Urinary bladder (tissue), 4 donors: ENCODE measurements around the gene FOXO3. TPM values are rescaled to one million over a fixed set of nuclear protein-coding genes. Genes with fewer than 3 reads are reported as not detected.

Source experiments
- DNase-seq: peaks from one replicate; pipeline ENCODE4 v3.0.0-alpha.2; 2015; ENCODE audit errors: extremely low spot score
- H3K27ac ChIP-seq: one replicate; pipeline ENCODE4 v1.5.1; 2013; ENCODE audit warnings: low read depth, mild to moderate bottlenecking, moderate library complexity
- H3K36me3 ChIP-seq: one replicate; pipeline ENCODE4 v1.6.1; 2013; ENCODE audit warnings: mild to moderate bottlenecking, moderate library complexity; ENCODE audit not compliant: insufficient read depth
- H3K4me1 ChIP-seq: one replicate; pipeline ENCODE4 v1.6.1; 2013; ENCODE audit warnings: mild to moderate bottlenecking, moderate library complexity; ENCODE audit not compliant: insufficient read depth
- H3K4me3 ChIP-seq: one replicate; pipeline ENCODE4 v1.5.1; 2013; ENCODE audit warnings: low read depth, low read length
- WGBS: extraction: QIAGEN DNeasy Blood & Tissue Kit; methylation state at CpG from one replicate; pipeline ENCODE4 v1.1.7; 2013; 5-methylcytosine and 5-hydroxymethylcytosine counted together
- polyA plus RNA-seq: library from polyadenylated mRNA; stranded (reverse); fragments of 200-250 nt; gene quantifications from one replicate; pipeline ENCODE4 v1.2.3, GENCODE V29; 2013
- total RNA-seq: library from RNA; depleted of rRNA; stranded (reverse); fragments of >200 nt; gene quantifications from one replicate; pipeline ENCODE4 v1.2.3, GENCODE V29; 2014
- donor health status: healthy with polysubstance abuse.
- donor health status: healthy.

Gene FOXO3
- total and polyA plus RNA-seq, 2 donors, result 43.7 to 48.2 TPM

DNA sequence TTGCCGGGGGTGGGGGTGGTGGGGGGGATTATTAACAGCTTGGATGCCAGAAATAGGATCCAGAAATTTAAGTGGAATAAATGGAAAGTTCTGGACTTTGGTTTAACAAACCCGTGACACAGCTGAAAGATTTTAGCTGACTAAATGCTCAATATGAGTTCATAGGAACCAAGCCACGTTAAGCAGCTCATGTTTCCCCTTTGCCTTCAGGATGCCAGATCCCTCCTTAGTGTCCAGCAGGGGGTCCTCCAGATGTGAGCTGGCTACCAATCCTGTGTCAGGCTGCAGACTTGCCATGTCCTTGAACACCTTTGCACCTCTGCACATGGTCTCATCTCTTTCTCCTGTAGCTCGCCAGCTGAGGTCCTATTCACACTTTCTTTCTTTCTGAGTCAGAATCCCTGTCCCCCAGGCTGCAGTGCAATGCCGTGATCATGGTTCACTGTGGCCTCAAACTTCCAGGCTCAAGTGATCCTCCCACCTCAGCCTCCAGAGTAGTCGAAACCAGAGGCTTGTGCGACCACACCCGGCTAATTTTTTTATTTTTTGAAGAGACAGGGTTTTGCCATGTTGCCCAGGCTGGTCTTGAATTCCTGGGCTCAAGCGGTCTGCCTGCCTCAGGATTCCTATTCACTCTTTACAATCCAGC, 154.2 kb downstream of the FOXO3 start:
- no peak overlapping the region for H3K27ac ChIP-seq
- WGBS, result 71% methylated on average over 9 of the region's 9 CpGs
- DNase-seq, result no peak
- no peaks in the 10 kb centered on the region for H3K36me3 ChIP-seq
- no peaks in the 10 kb centered on the region for H3K4me1 ChIP-seq
- no peak overlapping the region for H3K4me3 ChIP-seq

GRCh38 chr6:108715832-108716231, 155.1 kb downstream of the FOXO3 start:
- DNase-seq, result no peak
- 89% methylated on average over 5 of the region's 5 CpGs for WGBS
- no peak overlapping the region for H3K4me3 ChIP-seq
- no peak overlapping the region for H3K27ac ChIP-seq
- H3K36me3 ChIP-seq, result no peaks in the 10 kb centered on the region
- H3K4me1 ChIP-seq, result no peaks in the 10 kb centered on the region

- WGBS, result 93% methylated on average over 39 of the region's 39 CpGs
- H3K4me3 ChIP-seq, result no peak overlapping the region
- no peaks in the 10 kb centered on the region for H3K4me1 ChIP-seq
- no peaks in the 10 kb centered on the region for H3K36me3 ChIP-seq
- no peak overlapping the region for H3K27ac ChIP-seq
- DNase-seq, result no peak
These were observed 156.4 kb downstream of the FOXO3 start for GRCh38 chr6:108716801-108717791.

DNA sequence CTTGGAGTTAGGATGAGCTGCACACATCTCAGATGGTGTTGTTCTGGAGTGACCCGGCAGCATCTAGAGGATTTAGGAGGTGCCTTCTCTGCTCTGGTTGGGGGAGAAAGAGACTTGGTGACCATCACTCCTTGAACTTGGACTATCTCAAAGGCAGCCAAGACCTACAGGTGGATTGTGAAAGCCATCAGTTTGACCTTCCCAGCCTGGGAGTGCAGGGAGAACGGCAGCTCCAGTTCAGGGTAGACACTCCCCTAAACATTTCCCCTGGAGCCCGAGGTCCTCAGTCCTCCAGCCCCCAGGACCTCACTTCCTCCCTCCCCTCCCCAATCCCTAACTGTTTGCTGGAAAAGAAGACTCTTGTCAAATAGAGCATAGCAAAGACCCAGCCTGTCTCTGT, 158.8 kb downstream of the FOXO3 start:
- DNase-seq, result no peak
- H3K27ac ChIP-seq, result no peak overlapping the region
- 84% methylated on average over 3 of the region's 3 CpGs for WGBS
- no peak overlapping the region for H3K4me3 ChIP-seq
- H3K4me1 ChIP-seq, result no peaks in the 10 kb centered on the region
- H3K36me3 ChIP-seq, result no peaks in the 10 kb centered on the region

GRCh38 chr6:108720827-108721226, 160.1 kb downstream of the FOXO3 start:
- DNase-seq, result no peak
- H3K4me3 ChIP-seq, result no peak overlapping the region
- H3K36me3 ChIP-seq, result no peaks in the 10 kb centered on the region
- 62% methylated on average over 2 of the region's 2 CpGs for WGBS
- H3K27ac ChIP-seq, result no peak overlapping the region
- no peaks in the 10 kb centered on the region for H3K4me1 ChIP-seq

- 64% methylated on average over 5 of the region's 5 CpGs for WGBS
- no peaks in the 10 kb centered on the region for H3K4me1 ChIP-seq
- no peak overlapping the region for H3K27ac ChIP-seq
- no peak overlapping the region for H3K4me3 ChIP-seq
- no peak for DNase-seq
- H3K36me3 ChIP-seq, result no peaks in the 10 kb centered on the region
These were observed 160.6 kb downstream of the FOXO3 start for GRCh38 chr6:108721286-108721685.

GRCh38 chr6:108723594-108723993, 162.9 kb downstream of the FOXO3 start:
- Histone ChIP-seq H3K4me3 (no peak overlapping the region), H3K27ac (no peak overlapping the region), H3K4me1 (no peaks in the 10 kb centered on the region), H3K36me3 (no peaks in the 10 kb centered on the region)
- 100% methylated on average over 1 of the region's 1 CpG for WGBS
- DNase-seq, result no peak

- WGBS, result 95% methylated on average over 7 of the region's 7 CpGs
- DNase-seq, result no peak
- no peak overlapping the region for H3K4me3 ChIP-seq
- H3K4me1 ChIP-seq, result no peaks in the 10 kb centered on the region
- no peaks in the 10 kb centered on the region for H3K36me3 ChIP-seq
- H3K27ac ChIP-seq, result no peak overlapping the region
These were observed 166.1 kb downstream of the FOXO3 start for GRCh38 chr6:108726726-108727339.

DNA sequence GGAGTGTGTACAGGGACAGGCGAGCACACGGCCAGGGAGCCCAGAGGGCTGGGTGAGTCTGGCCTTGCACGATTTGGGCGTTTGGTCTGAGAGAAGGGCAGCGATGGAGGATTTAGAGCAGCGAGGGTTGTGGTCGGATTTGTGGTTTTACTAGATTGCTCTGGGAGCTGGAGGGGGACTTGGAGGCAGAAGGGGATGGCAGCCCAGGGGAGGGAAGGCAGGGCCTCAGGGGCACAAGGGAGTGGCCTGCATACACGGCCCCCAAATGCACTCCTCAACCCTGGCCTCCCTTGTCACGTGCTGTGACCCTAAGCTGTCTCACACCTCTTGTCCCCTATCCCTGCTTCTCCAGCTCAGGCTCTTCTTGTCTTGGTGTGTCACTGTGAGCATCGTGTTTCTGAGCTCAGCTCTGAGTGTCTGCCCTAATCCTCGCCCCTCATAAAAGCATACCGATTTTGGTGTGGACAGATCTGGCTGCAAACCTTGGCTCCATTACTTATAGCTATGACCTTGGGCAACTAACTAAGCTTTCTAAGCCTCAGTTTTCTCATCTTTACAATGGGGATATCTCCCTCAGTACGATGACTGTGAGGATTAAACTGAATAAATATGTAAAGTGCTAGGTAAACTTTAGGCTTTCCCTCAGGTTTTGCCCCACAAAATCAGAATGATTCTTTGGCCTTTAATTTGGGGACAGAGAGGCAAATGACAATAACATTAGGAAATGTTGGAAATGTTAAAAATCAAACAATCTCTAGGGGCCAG, 167.4 kb downstream of the FOXO3 start:
- H3K36me3 ChIP-seq, result no peaks in the 10 kb centered on the region
- no peak overlapping the region for H3K4me3 ChIP-seq
- no peak overlapping the region for H3K27ac ChIP-seq
- no peaks in the 10 kb centered on the region for H3K4me1 ChIP-seq
- WGBS, result 68% methylated on average over 13 of the region's 13 CpGs
- no peak for DNase-seq

- DNase-seq, result no peak
- Histone ChIP-seq H3K36me3 (no peaks in the 10 kb centered on the region), H3K4me1 (no peaks in the 10 kb centered on the region), H3K4me3 (no peak overlapping the region), H3K27ac (no peak overlapping the region)
- WGBS, result 85% methylated on average over 7 of the region's 7 CpGs
These were observed 168.1 kb downstream of the FOXO3 start for GRCh38 chr6:108728826-108729225.

DNA sequence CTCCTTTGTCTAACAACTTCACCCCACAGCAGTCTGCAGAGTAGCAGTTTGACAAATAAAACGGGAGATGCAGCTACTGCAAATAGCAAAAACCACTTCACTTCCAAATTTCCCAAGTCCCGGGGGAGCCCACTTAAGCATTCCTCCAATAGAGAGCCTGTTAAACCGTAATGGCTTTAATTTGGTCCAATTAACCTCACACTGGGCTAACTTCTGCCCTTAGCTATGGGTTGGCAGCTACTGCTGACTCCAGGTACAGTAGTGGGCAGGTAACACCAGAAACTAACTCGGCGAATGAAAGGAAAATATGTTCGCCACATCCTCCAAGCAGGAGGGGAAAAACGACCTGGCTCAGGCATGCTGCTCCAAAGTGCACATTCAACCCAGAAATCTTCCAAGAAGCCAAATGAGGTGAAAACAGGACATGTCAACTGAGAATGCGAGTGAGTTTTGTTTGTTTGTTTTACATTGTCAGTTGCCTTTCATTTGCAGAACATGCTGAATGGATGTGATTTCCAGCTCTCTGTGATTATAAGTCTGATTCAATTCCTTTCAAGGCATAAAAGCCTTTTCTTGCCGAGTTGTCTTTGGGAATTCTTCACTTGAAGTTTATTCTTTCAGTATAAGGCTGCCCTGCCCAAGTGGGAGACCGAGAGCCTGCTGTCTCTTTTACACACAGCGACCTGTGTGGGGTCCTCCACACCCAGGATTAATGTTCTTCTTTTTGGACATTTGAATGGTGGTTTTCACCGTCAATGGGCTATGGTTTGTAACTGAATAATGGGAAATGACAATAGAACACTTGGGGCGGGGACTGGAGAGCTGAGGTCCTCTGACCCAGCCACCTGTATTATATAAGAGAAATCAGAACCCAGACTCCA, 170.2 kb downstream of the FOXO3 start:
- Histone ChIP-seq H3K27ac (no peak overlapping the region), H3K4me1 (no peaks in the 10 kb centered on the region), H3K36me3 (no peaks in the 10 kb centered on the region), H3K4me3 (no peak overlapping the region)
- DNase-seq, result no peak
- 63% methylated on average over 13 of the region's 13 CpGs for WGBS

- no peak overlapping the region for H3K4me3 ChIP-seq
- H3K36me3 ChIP-seq, result no peaks in the 10 kb centered on the region
- DNase-seq, result no peak
- H3K4me1 ChIP-seq, result no peaks in the 10 kb centered on the region
- WGBS, result 85% methylated on average over 16 of the region's 16 CpGs
- H3K27ac ChIP-seq, result no peak overlapping the region
These were observed 171.6 kb downstream of the FOXO3 start for GRCh38 chr6:108732091-108732870.
